Activated CD4-positive, alpha-beta T cell treated with anti-CD3 and anti-CD28 coated beads, Interleukin-2, Interleukin-4, amounts not matched to agents 100 ng/mL and 50 ng/mL, durations not matched to agents 16 hours and 8 hours (primary cell): Measurements from ENCODE around the gene SGPL1.

ENCODE experiments used
- DNase-seq: peaks from one replicate; pipeline ENCODE4 v3.0.0-alpha.2; 2020; ENCODE audit warnings: low spot score

Gene SGPL1

GRCh38 chr10:70810967-70811366 is 4.8 kb upstream of the SGPL1 start:
- DNase-seq: no peak

- no peak for DNase-seq
Measured at GRCh38 chr10:70811881-70812280, 3.9 kb upstream of the SGPL1 start.

GRCh38 chr10:70812814-70813213 is 2.9 kb upstream of the SGPL1 start:
- DNase-seq: no peak

- DNase-seq: no peak
Measured at GRCh38 chr10:70814126-70814525, 1.6 kb upstream of the SGPL1 start.

- DNase-seq: no peak
Measured at GRCh38 chr10:70816220-70816894, 609 bp downstream of the SGPL1 start.

- peak; percentile 25 for DNase-seq
Measured at GRCh38 chr10:70820976-70821750, 5.4 kb downstream of the SGPL1 start.

GRCh38 chr10:70822076-70822820 is 6.5 kb downstream of the SGPL1 start:
- no peak for DNase-seq

GRCh38 chr10:70827086-70827757 is 11.5 kb downstream of the SGPL1 start:
- no peak for DNase-seq

GRCh38 chr10:70828923-70829322 is 13.2 kb downstream of the SGPL1 start:
- no peak for DNase-seq

- no peak for DNase-seq
Measured at GRCh38 chr10:70829543-70829942, 13.8 kb downstream of the SGPL1 start.

- no peak for DNase-seq
Measured at GRCh38 chr10:70830164-70830563, 14.4 kb downstream of the SGPL1 start.

GRCh38 chr10:70832221-70832620 is 16.5 kb downstream of the SGPL1 start:
- DNase-seq: no peak

- DNase-seq: peak; percentile 50
Measured at GRCh38 chr10:70832852-70833528, 17.2 kb downstream of the SGPL1 start.

GRCh38 chr10:70833601-70834000 is 17.9 kb downstream of the SGPL1 start:
- DNase-seq: no peak

- no peak for DNase-seq
Measured at GRCh38 chr10:70834021-70834420, 18.3 kb downstream of the SGPL1 start.

- no peak for DNase-seq
Measured at GRCh38 chr10:70834441-70835151, 18.8 kb downstream of the SGPL1 start.

- no peak for DNase-seq
Measured at GRCh38 chr10:70836319-70836718, 20.6 kb downstream of the SGPL1 start.

GRCh38 chr10:70837660-70838059 is 21.9 kb downstream of the SGPL1 start:
- no peak for DNase-seq

GRCh38 chr10:70838270-70838805 is 22.6 kb downstream of the SGPL1 start:
- no peak for DNase-seq

- DNase-seq: no peak
Measured at GRCh38 chr10:70840836-70841235, 25.1 kb downstream of the SGPL1 start.

- no peak for DNase-seq
Measured at GRCh38 chr10:70843333-70843732, 27.6 kb downstream of the SGPL1 start.
